ENCODE measurements around the gene NSD1. TPM values are rescaled to one million over a fixed set of nuclear protein-coding genes. Genes with fewer than 3 reads are reported as not detected.

NSD1 gene, protein sequence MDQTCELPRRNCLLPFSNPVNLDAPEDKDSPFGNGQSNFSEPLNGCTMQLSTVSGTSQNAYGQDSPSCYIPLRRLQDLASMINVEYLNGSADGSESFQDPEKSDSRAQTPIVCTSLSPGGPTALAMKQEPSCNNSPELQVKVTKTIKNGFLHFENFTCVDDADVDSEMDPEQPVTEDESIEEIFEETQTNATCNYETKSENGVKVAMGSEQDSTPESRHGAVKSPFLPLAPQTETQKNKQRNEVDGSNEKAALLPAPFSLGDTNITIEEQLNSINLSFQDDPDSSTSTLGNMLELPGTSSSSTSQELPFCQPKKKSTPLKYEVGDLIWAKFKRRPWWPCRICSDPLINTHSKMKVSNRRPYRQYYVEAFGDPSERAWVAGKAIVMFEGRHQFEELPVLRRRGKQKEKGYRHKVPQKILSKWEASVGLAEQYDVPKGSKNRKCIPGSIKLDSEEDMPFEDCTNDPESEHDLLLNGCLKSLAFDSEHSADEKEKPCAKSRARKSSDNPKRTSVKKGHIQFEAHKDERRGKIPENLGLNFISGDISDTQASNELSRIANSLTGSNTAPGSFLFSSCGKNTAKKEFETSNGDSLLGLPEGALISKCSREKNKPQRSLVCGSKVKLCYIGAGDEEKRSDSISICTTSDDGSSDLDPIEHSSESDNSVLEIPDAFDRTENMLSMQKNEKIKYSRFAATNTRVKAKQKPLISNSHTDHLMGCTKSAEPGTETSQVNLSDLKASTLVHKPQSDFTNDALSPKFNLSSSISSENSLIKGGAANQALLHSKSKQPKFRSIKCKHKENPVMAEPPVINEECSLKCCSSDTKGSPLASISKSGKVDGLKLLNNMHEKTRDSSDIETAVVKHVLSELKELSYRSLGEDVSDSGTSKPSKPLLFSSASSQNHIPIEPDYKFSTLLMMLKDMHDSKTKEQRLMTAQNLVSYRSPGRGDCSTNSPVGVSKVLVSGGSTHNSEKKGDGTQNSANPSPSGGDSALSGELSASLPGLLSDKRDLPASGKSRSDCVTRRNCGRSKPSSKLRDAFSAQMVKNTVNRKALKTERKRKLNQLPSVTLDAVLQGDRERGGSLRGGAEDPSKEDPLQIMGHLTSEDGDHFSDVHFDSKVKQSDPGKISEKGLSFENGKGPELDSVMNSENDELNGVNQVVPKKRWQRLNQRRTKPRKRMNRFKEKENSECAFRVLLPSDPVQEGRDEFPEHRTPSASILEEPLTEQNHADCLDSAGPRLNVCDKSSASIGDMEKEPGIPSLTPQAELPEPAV (N-terminal part only)
- total RNA-seq (10 to 100 TPM; 44.1 to 55.5 (median 50.6) TPM), polyA plus RNA-seq (10.0 TPM)
- long read RNA-seq, donor 1, partial matches to known transcripts: 4 of 44 reads
- long read RNA-seq, donor 1, other reads (novel, unspliced or antisense): 34 of 44 reads
- long read RNA-seq, donor 2, partial matches to known transcripts: 0 of 3 reads
- long read RNA-seq, donor 2, other reads (novel, unspliced or antisense): 3 of 3 reads
- long read RNA-seq, donor 3, partial matches to known transcripts: 23 of 45 reads
- long read RNA-seq, donor 3, other reads (novel, unspliced or antisense): 17 of 45 reads
- long read RNA-seq, donor 4, partial matches to known transcripts: 1 of 5 reads
- long read RNA-seq, donor 4, other reads (novel, unspliced or antisense): 4 of 5 reads

DNA sequence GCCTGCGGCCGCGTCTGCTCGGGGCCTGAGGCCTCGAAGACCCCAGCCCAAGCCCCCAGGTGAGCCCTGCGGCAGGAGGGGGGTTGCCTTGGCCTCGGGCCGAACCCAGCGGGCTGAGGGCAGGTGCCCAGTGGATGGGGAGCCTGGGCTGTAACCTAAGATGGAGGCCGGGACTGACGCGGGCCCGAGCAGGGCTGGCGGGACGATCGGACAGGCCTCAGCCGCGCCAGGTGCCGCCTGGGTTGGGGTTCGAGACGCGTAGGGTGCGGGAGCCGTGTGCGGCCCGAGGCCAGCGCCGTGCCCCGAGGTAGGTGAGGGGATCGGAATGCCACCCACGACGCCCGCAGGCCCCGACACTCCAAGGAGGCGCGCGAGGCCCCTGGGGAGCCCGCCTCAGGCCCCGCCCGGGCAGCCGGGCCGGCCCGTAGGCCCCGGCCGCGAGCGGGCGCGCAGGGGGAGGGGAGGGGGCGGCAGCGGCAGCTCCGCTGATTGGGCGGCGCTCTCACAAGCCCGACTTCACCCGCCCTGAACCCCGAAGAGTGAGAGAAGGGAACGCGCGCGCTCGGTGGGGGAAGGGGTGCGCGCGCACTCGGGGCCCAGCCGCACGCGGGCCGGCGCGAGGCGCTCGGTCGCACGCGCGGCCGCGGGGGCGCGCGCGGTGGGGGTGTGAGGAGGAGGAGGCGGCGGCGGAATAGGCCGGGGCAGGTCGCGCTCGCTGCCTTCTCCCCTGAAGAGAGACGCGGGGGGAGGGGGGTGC lies at the start of gene NSD1:
TSS of gene NSD1 (plus strand) at position 678 of the 757 bp plus-strand sequence. CDS start 1,331 bp downstream, outside the sequence.
- Histone ChIP-seq H3K27me3 (ENCODE audit: control insufficient read depth, insufficient read depth) (no peaks in the 10 kb centered on the region), H3K9me3 (ENCODE audit: control insufficient read depth, low read length) (no peaks in the 10 kb centered on the region), H3K4me1 (ENCODE audit: control insufficient read depth, insufficient read depth, low read length) (peaks cover 9% of the 10 kb centered on the region), H3K4me3 (ENCODE audit: low read length) (peak within 1 kb of the TSS; percentile 81), H3K27ac (ENCODE audit: low read length) (peak within 1 kb of the TSS; percentile 77)
- ATAC-seq (peak; percentile 87 to 89), DNase-seq (peak; percentile 91 to 97 (median 97))
- 2% methylated on average over 92 of the region's 93 CpGs for WGBS
- intact Hi-C loops (cut with DNase I): no loop called here

DNA sequence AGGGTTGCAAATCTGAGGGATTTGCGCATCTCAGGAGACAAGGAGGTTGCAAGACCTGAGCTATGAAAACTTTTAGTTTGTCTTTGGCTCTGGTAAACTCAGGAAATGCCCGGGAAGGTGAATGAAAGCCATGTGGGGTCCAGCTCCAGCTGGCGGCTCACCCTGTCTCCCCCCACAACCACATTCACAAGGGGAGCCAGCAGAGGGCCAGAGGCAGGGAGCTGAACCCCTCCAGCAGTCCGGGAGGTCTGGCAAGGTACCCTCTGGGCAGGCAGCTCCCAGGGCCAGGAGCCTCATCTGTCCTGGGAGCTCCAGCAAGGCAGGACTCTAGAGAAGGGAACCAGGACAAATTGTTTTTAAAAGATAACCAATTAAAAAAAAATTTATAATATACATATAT lies 49.4 kb upstream of the NSD1 start:
- intact Hi-C loops (cut with DNase I): no loop called here
- whole genome bisulfite sequencing: 58% methylated on average over 4 of the region's 4 CpGs
- Histone ChIP-seq H3K27me3 (ENCODE audit: control insufficient read depth, insufficient read depth) (no peaks in the 10 kb centered on the region), H3K4me3 (ENCODE audit: low read length) (no peak overlapping the region), H3K27ac (ENCODE audit: low read length) (no peak overlapping the region), H3K4me1 (ENCODE audit: control insufficient read depth, insufficient read depth, low read length) (peaks cover 3% of the 10 kb centered on the region), H3K9me3 (ENCODE audit: control insufficient read depth, low read length) (no peaks in the 10 kb centered on the region)
- ATAC-seq (no peak), DNase-seq (no peak)

DNA sequence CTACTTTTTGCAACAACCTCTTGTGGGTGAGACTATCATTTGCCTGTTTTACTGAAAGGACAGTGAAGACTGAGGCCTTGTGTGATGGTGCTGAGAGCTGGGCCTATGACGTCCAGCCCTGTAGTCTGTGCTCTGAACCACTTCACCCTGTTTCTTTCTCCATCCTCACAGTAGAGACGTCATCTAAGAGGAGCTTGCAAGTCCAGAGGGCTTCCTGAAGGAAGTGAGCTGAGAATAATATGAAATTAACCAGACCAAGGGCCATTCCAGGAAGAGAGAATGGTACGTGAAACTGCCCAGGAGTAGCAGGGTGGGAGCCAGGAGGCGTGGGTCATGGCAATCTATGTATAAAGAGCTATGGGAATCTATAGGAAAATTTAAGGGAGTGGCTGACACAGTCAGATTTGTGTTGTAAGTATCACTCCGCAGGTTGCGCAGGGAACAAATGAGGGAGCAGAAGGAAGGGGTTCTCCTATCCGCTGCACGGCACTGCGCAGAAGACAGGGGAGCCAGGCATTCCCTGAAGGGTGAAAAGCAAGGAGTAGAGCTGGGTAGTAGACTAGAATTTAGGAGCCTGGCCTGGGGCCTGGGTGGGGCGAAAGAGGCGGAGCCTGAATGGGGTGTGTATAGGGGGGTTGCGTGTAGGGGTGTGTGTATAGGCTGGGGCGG lies 47.5 kb upstream of the NSD1 start:
- Histone ChIP-seq H3K27ac (ENCODE audit: low read length) (no peak overlapping the region), H3K4me3 (ENCODE audit: low read length) (no peak overlapping the region), H3K27me3 (ENCODE audit: control insufficient read depth, insufficient read depth) (no peaks in the 10 kb centered on the region), H3K4me1 (ENCODE audit: control insufficient read depth, insufficient read depth, low read length) (peaks cover 9% of the 10 kb centered on the region), H3K9me3 (ENCODE audit: control insufficient read depth, low read length) (no peaks in the 10 kb centered on the region)
- DNase-seq (no peak), ATAC-seq (no peak)
- WGBS: 51% methylated on average over 13 of the region's 13 CpGs
- intact Hi-C loops (cut with DNase I): no loop called here

DNA sequence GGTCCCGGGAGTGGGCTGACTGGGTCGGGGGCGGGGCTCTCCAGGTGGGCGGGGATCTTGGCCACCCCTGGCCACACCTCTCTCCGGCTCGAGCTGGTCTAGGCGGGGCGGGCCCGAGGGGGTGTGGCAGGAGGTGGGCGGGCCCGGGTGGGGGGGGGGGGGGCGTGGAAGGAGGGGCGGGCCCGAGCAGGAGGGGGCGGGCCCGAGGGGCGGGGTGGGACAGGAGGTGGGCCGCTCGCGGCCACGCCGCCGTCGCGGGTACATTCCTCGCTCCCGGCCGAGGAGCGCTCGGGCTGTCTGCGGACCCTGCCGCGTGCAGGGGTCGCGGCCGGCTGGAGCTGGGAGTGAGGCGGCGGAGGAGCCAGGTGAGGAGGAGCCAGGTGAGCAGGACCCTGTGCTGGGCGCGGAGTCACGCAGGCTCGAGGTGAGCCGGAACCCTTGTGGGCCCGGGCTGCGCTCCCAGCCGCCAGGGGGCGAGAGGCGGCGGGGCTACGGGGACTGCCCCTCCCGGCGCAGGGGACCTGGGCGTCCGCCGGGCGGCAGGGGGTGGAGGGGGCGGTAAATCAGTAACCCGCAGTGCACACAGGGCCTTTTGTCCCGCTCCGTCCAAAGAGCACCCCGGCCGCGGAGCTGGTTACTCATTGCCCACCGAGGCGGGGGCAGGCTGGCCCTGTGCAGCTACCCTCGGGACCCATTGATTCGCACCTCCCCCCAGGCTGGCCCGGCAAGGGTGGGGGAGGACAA lies 46.7 kb upstream of the NSD1 start, which contains the start of gene FGFR4:
TSS of gene FGFR4 (plus strand) at position 262 of the 744 bp plus-strand sequence. CDS start 2,688 bp downstream, outside the sequence.
- peak; percentile 73 to 80 for ATAC-seq
- Histone ChIP-seq H3K27me3 (ENCODE audit: control insufficient read depth, insufficient read depth) (no peaks in the 10 kb centered on the region), H3K9me3 (ENCODE audit: control insufficient read depth, low read length) (no peaks in the 10 kb centered on the region), H3K27ac (ENCODE audit: low read length) (no peak within 1 kb of the TSS), H3K4me3 (ENCODE audit: low read length) (peak within 1 kb of the TSS; percentile 27), H3K4me1 (ENCODE audit: control insufficient read depth, insufficient read depth, low read length) (peaks cover 9% of the 10 kb centered on the region)
- intact Hi-C loops (cut with DNase I): no loop called here
- DNase-seq: peak; percentile 73 to 85 (median 83)
- 2% methylated on average over 64 of the region's 68 CpGs for WGBS

DNA sequence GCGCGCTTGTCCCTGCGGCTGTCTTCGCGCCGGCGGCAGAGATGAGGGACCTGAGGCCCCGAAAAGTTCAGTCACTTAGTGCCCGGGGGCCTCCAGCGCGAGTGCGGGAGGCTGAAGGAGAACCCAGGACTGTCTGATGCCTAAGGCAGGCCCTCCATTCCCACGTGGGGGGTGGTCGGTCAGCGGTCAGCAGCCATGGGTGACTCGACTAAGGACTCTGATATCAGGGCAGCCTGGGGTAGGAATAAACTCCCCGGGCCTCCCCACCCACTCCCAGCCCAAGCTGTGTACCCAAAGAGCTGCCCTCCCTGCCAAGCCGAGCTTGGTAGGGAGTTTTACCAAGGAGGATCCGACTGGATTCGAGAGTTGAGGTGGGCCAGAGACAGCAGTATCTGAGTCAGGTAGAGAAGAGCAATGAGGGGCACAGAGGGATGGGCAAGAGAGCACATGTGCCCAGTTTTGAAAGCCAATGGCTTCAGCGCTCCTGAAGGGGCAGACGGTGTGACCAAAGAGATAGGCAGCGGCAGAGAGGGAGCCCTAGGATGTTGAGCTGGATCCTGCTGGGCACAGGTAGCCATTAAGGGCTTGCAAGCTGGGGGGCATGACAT lies 46.1 kb upstream of the NSD1 start:
- Histone ChIP-seq H3K27me3 (ENCODE audit: control insufficient read depth, insufficient read depth) (no peaks in the 10 kb centered on the region), H3K9me3 (ENCODE audit: control insufficient read depth, low read length) (no peaks in the 10 kb centered on the region), H3K4me1 (ENCODE audit: control insufficient read depth, insufficient read depth, low read length) (peaks cover 9% of the 10 kb centered on the region), H3K4me3 (ENCODE audit: low read length) (peak overlapping the region; percentile 27), H3K27ac (ENCODE audit: low read length) (no peak overlapping the region)
- DNase-seq (no peak), ATAC-seq (no peak)
- intact Hi-C loops (cut with DNase I): no loop called here
- WGBS: 31% methylated on average over 23 of the region's 23 CpGs

DNA sequence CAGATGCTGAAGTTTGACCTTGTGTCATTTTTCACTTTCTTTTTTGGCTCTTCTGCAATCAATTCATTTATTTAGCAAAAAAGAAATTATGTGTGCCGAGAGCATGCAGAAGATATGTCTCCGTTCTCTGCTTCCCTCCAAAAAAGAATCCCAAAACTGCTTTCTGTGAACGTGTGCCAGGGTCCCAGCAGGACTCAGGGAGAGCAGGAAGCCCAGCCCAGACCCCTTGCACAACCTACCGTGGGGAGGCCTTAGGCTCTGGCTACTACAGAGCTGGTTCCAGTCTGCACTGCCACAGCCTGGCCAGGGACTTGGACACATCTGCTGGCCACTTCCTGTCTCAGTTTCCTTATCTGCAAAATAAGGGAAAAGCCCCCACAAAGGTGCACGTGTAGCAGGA lies 44.4 kb upstream of the NSD1 start:
- H3K27me3 ChIP-seq (ENCODE audit: control insufficient read depth, insufficient read depth): no peaks in the 10 kb centered on the region
- DNase-seq: peak; percentile 71 to 83 (median 79)
- H3K9me3 ChIP-seq (ENCODE audit: control insufficient read depth, low read length): no peaks in the 10 kb centered on the region
- WGBS: 36% methylated on average over 5 of the region's 5 CpGs
- ATAC-seq: peak; percentile 52 to 55
- H3K4me3 ChIP-seq (ENCODE audit: low read length): no peak overlapping the region
- intact Hi-C loops (cut with DNase I): no loop called here
- no peak overlapping the region for H3K27ac ChIP-seq (ENCODE audit: low read length)
- H3K4me1 ChIP-seq (ENCODE audit: control insufficient read depth, insufficient read depth, low read length): peaks cover 9% of the 10 kb centered on the region

DNA sequence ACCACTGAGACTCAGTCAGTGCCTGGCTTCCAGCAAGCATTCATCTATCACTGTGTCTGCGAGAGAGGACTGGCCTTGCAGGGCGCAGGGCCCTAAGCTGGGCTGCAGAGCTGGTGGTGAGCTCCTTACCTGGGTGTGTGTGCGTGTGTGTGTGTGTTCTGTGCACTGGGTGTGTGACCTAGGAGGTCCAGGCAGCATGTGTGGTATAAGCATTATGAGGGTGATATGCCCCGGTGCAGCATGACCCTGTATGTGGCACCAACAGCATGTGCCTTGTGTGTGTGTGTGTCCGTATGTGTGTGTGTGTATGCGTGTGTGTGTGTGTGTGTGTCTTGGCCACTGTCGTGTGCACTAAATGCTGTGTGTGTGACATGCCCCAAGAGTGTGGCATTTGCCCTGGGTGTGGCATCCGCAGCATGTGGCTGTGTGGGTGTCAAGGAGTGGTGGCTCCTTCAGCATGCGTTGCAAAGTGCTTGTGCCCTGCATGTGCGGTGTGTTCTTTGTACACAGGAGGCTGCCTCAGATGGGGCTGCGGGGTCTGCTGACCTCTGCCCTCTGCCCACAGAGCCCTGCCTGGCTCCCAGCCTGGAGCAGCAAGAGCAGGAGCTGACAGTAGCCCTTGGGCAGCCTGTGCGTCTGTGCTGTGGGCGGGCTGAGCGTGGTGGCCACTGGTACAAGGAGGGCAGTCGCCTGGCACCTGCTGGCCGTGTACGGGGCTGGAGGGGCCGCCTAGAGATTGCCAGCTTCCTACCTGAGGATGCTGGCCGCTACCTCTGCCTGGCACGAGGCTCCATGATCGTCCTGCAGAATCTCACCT lies 43.5 kb upstream of the NSD1 start:
- intact Hi-C loops (cut with DNase I): no loop called here
- ATAC-seq (no peak), DNase-seq (no peak)
- Histone ChIP-seq H3K9me3 (ENCODE audit: control insufficient read depth, low read length) (no peaks in the 10 kb centered on the region), H3K4me1 (ENCODE audit: control insufficient read depth, insufficient read depth, low read length) (peaks cover 14% of the 10 kb centered on the region), H3K27ac (ENCODE audit: low read length) (no peak overlapping the region), H3K4me3 (ENCODE audit: low read length) (no peak overlapping the region), H3K27me3 (ENCODE audit: control insufficient read depth, insufficient read depth) (no peaks in the 10 kb centered on the region)
- 85% methylated on average over 21 of the region's 21 CpGs for WGBS

DNA sequence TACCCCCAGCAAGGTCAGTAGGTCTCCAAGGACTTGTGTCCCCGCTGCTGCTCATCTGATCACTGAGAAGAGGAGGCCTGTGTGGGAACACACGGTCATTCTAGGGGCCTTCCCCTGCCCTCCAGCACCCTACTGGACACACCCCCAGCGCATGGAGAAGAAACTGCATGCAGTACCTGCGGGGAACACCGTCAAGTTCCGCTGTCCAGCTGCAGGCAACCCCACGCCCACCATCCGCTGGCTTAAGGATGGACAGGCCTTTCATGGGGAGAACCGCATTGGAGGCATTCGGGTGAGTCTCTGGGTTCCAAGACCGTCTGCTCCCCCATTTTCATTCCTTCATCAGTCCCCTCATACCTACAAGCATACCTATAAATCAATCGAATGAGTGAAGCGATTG lies 42.8 kb upstream of the NSD1 start:
- no peak overlapping the region for H3K27ac ChIP-seq (ENCODE audit: low read length)
- intact Hi-C loops (cut with DNase I): no loop called here
- DNase-seq: no peak
- no peak for ATAC-seq
- H3K9me3 ChIP-seq (ENCODE audit: control insufficient read depth, low read length): no peaks in the 10 kb centered on the region
- H3K4me1 ChIP-seq (ENCODE audit: control insufficient read depth, insufficient read depth, low read length): peaks cover 18% of the 10 kb centered on the region
- no peaks in the 10 kb centered on the region for H3K27me3 ChIP-seq (ENCODE audit: control insufficient read depth, insufficient read depth)
- H3K4me3 ChIP-seq (ENCODE audit: low read length): no peak overlapping the region
- WGBS: 97% methylated on average over 13 of the region's 13 CpGs
